Cardiac septum (tissue), 1 donor: ENCODE results near the gene TMEM266. TPM values are rescaled to one million over a fixed set of nuclear protein-coding genes. Genes with fewer than 3 reads are reported as not detected.

ENCODE experiments used
- DNase-seq: peaks from one replicate; pipeline ENCODE4 v3.0.0-alpha.2; 2020; ENCODE audit warnings: low spot score
- intact Hi-C: fragments of 100-400 bp; cut with DNase I; formaldehyde crosslinking; loops from one replicate; pipeline ENCODE4 v1.14.0; 2022
- total RNA-seq: library from RNA; stranded (reverse); fragmentation: NEBNext Ultra II Directional; extraction: Animal tissue kit (Norgen Biotek cat#: 25700); gene quantifications from one replicate; pipeline ENCODE4 v1.2.1, GENCODE V29; 2021
- donor health status: DM: no; HTN: no; CAD: no.

TMEM266 gene
- total RNA-seq, 1 donor from 2014 or later, result not detected

DNA sequence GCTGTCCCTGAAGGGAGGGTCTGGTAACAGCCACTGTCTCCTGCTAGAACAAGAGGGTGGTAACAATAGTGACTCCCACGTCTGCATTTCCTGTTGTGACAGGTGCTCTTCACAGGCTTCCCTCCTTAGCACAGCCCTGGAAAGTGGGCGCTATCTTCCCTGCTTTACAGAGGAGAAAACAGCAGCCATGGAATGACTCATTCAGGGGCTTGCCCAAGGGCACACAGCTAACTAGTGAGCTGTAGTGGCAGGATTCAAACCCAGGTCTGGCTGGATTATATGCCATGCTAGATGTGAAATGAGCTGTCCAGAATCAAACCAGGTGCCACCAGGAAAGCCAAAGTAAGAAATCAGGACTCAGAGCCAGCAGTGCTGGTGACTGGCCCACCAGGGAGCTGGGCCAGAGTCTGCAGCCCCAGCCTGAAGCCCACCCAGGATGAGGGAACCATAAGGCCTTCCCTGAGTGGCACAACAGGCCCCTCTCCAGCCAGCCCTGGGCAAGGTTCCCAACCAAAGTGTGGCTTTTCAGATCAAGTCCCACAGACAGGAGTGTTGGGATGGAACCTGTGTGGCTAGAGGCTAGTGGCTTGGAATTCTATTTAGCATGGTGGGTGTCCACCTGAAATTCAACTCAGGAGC lies 149.1 kb downstream of the TMEM266 start:
- no peak for DNase-seq
- intact Hi-C loops, result no loop called here

- no peak for DNase-seq
- intact Hi-C loops, result no loop called here
These were observed 149.7 kb downstream of the TMEM266 start for GRCh38 chr15:76209523-76209922.

DNA sequence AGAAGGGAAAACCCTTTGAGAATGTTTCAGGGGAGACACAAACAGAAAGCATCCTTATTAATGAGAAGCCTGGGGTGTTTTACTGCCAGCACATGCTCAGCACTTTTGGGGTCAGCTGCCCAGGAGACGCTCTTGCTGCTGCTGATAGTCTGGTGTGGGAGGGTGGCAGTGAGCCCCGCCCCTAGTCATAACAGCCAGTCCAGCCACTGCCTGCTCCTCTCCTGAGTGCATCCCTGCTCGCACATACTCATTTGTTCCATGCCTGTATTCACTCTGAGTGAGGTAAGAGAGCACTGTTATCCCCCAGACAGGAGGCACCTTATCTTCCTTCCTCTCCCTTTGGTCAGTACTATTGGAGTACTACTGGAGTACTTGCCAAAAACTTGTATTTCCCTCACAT lies 150.2 kb downstream of the TMEM266 start:
- intact Hi-C loops, result no loop called here
- no peak for DNase-seq

DNA sequence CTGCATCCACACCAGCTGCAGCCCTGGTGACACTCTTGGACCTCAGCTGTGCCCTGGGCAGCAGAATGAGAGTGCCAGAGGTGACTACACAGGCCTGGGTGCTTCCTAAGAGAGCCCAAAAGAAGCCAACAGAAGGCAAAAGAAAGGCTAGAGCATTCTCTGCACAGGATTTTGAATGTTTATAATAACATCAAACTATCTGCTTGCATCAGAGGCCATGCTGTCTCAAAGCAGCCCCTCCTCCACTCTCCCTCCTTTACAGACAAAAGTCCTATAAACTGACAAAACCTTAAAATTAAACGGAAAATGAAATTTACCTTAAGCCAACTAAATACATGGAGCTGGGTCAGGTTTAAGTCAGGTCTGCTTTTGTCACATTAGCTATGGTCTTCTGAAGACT lies 155.8 kb downstream of the TMEM266 start:
- intact Hi-C loops, result no loop called here

DNA sequence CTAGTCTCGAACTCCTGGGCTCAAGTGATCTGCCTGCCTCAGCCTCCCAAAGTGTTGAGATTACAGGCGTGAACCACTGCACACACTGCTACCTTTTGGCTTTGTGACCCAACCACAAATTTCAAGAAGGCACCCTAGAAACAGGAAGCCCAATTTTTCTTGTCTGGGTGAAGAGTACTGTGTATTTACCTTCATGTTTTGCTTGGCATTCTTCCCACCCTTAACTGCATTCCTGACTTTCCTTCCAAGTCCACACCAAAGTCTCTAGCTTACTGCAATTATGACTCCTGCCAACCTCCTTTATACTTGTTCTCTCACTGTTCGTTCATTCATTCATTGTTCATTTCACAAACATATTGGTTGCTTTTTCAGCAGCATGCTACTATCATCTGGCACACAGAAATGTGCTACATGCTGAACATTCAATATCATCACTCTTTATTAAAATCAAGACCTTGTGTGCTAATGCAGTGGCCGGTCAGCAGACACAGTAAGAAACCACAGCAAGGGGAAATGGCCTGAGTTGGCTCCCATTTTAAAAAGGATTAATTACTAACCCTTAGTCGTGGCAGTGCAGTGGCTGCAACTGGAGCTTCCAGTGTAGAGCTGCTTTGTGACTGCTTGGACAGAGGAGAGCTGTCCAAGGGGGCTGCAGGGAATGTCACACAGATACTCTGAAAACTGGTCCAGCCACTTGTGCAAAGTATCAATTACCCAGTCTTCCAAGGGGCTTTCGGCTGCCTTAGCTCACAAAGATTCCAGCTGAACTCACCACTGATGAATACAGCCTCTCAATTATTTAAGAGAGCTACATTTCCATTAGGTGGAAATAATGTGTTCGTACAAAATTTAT lies 157.5 kb downstream of the TMEM266 start:
- no peak for DNase-seq
- intact Hi-C loops, result no loop called here

More for the DNA sequence above, 155.8 kb downstream of the TMEM266 start:
- DNase-seq, result no peak

DNA sequence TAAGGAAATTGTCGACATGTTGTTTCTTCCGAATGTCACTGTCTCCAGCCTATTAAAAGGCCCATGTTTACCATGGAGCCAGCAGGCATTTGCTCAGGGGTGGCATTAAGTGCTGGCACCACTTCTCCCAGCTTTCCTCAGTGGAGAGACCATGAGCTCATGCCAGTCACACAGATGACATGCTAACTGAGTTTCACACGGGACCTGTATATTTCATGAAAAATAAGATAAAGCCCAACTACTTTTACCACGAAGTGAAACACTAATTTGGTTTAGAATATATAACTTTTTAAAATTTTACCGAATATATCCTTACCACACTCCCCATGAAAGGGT lies 158.1 kb downstream of the TMEM266 start:
- DNase-seq, result no peak
- intact Hi-C loops, result no loop called here

DNA sequence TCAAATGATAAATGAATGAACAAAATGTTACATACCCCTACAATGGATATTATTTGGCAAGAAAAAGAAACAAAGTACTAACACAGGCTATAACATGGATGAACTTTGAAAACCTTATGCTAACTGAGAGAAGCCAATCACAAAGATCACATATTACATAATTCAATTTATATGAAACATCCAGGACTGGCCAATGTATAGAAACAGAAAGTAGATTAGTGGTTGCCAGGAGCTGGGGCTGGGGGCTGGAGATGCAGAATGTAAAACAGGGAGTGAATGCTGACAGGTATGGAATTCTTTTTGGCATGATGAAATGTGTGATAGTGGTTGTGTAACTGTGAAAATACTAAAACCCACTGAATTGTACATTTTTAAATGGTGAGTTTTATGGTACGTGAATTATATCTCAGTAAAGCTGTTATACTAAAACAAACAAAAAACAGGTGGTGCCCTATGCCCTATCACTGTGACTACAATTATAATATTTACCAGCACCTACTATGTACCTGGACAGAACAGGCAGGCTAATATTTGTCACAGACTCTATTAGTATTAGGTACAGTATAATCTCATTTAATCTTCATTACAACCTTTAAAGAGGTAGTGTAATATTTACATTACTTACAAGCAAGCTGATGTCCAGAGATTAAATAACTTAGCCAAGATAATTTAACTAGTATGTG lies 161.4 kb downstream of the TMEM266 start:
- no peak for DNase-seq
- intact Hi-C loops, result no loop called here

DNA sequence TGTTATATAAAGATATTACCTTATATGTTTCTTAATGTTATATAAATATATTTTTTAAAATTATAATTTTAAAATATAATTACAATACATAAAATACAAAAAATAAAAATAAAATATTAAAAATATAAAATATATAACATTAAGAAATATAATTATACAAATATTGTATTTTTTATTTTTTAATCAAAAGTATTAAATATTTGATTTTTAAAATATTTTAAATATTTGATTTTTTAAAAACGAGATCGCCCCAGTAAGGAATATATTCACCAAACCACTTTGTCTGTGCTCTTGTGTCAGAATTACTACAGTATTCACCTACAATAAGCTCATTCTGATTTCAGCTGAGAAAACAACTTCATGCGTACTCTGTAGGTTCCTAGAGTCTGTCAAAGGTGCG lies 162.4 kb downstream of the TMEM266 start:
- no peak for DNase-seq
- intact Hi-C loops, result no loop called here

DNA sequence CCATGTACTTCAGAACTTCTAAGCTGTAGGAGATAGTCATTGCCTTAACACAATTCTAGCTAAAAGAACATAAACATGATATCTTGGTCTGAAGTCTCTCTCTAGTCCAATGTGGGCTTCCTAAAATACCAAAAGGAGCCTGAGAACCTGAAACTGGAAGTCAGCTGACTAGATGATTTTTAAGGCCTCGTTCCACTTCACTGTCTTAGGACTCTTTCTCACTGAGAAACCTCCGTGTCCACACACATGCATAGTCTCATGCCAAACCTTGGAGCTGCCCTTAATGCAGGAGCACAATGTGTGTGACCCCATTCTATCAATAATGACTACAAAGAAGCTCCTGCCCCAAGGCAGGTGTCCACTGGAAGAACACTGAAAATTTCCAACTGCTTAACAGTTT lies 163.7 kb downstream of the TMEM266 start:
- intact Hi-C loops, result no loop called here
- no peak for DNase-seq

GRCh38 chr15:76229266-76229665 lies 169.5 kb downstream of the TMEM266 start:
- no peak for DNase-seq
- intact Hi-C loops, result no loop called here

- no peak for DNase-seq
- intact Hi-C loops, result loop anchor here (5.0 kb wide), 1 partner anchor 42 kb away; no protein-coding TSS in a partner anchor
These were observed 174.1 kb downstream of the TMEM266 start for GRCh38 chr15:76233921-76234320.

DNA sequence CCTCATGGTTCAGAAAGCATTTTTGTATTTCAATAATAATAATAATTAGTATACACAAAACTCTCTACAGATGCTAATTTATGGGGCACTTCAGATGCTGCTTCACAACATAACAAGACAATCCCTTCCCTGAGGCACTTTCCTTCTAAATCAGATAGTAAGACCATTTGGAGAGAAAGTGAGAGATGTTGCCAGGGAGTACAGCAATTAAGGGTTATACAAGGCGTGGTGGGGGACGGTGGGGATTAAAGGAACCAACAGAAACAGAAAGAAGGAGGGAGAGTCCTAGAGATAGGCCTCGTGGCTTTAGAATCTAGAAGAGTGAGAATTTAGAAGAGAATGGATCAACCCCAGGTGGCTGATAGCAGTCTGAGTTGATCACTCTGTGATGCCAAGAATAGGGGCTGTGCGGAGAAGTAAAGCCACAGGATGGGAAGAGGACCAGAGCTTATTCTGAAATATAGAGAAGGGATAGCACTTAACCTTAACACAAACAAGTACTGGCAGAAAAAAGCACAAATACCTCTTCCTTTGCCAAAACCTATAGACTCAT lies 174.6 kb downstream of the TMEM266 start:
- DNase-seq, result no peak
- intact Hi-C loops, result loop anchor here (5.0 kb wide), 1 partner anchor 42 kb away; no protein-coding TSS in a partner anchor

- intact Hi-C loops, result no loop called here
- no peak for DNase-seq
These were observed 175.5 kb downstream of the TMEM266 start for GRCh38 chr15:76235186-76235826.

- intact Hi-C loops, result no loop called here
- no peak for DNase-seq
These were observed 176.6 kb downstream of the TMEM266 start for GRCh38 chr15:76236350-76236749.

- intact Hi-C loops, result loop anchor here (2.0 kb wide), 1 partner anchor 91 kb away; no protein-coding TSS in a partner anchor
- DNase-seq, result no peak
These were observed 180.0 kb downstream of the TMEM266 start for GRCh38 chr15:76239786-76240185.

DNA sequence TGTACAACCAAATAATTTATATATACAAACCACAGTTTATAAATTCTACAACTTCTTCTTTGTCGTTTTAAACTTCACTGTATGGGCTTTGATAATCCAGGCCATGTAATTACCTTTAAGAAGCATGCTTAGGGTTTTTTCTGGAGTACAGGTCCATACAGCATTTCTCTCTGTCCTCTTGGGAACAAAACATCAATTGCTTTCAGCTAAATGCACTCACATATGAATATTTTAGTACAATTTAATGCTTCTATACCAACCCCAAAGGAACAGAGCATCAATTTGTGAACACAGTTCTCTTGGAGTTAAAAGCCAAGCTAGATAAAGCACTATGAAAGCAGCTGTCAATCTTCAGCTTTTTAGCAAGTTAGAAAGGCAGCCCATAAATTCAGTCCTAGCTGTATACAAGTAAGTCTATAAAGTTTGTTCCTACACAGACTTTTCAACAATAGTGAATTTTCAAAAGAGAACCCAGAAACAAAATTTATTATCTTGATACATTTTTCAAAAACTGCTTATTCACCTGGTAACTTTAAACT lies 185.4 kb downstream of the TMEM266 start:
- DNase-seq, result no peak
- intact Hi-C loops, result no loop called here

DNA sequence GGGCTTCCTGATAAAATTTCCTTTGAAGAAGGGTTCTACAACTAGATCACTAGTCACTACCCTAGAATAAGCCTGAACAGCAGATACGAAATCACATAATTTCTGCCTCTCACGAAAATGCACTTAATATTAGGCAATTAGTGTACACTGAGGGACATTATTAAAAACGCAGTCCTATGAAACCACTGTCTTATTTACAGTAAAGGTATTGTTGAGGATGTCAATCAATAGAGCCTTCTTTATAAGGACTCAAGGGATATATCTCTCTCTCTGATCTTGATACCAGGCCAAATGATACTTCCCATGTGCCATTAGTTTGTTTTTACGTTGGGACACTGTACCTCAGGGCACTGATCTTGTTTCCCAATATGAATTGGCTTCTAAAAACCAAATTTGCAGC lies 191.9 kb downstream of the TMEM266 start:
- intact Hi-C loops, result no loop called here
- DNase-seq, result no peak

DNA sequence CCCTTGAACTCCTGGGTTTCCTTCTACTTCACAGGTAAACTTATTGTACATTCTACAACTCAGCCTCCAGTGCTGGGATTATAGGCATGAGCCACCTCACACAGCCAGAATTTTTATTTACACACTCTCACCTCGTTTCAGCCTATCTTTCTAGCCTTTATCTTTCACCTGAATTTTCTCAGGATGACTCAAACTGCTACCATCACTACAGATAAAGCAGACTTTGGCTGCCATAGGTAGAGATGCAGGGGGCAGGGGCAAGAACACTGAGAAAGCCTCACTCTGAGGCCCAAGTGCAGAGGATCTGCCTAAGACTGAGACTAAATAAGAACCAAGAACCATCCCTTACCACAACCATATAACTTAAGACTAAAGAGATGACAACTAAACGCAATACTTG lies 192.5 kb downstream of the TMEM266 start:
- no peak for DNase-seq
- intact Hi-C loops, result no loop called here

GRCh38 chr15:76253691-76254473 lies 194.1 kb downstream of the TMEM266 start:
- no peak for DNase-seq
- intact Hi-C loops, result no loop called here
